HG03196 (cell line): ENCODE measurements around the gene SESTD1.
"Not testable (repeated sequence)": the region's sequence is repeated elsewhere in the genome, so short reads cannot be mapped to it uniquely, and the experiment has no call there.

ENCODE experiments used
- ATAC-seq: cut with Tn5 transposase; IDR thresholded peaks from one replicate; pipeline ENCODE4 v1.9.1; 2021; ENCODE audit not compliant: unreplicated experiment

Gene SESTD1

GRCh38 chr2:179123272-179123662, 141.4 kb downstream of the SESTD1 start:
- ATAC-seq, result no peak

- peak; percentile 54 for ATAC-seq
Observed at GRCh38 chr2:179107737-179108136, 156.9 kb downstream of the SESTD1 start.

- peak; percentile 77 for ATAC-seq
Observed at GRCh38 chr2:179106676-179107428, 157.8 kb downstream of the SESTD1 start.

- ATAC-seq, result no peak
Observed at GRCh38 chr2:179106342-179106675, 158.3 kb downstream of the SESTD1 start.

- no peak for ATAC-seq
Observed at GRCh38 chr2:179104736-179105135, 159.9 kb downstream of the SESTD1 start.

- ATAC-seq, result no peak
Observed at GRCh38 chr2:179098080-179098689, 166.4 kb downstream of the SESTD1 start.

- ATAC-seq, result no peak
Observed at GRCh38 chr2:179097131-179097530, 167.5 kb downstream of the SESTD1 start.

- peak; percentile 98 for ATAC-seq
Observed at GRCh38 chr2:179096090-179096489, 168.5 kb downstream of the SESTD1 start.

GRCh38 chr2:179092912-179093311, 171.7 kb downstream of the SESTD1 start:
- not testable (repeated sequence) for ATAC-seq

- no peak for ATAC-seq
Observed at GRCh38 chr2:179082697-179083096, 181.9 kb downstream of the SESTD1 start.

GRCh38 chr2:179081954-179082353, 182.7 kb downstream of the SESTD1 start:
- ATAC-seq, result no peak

- ATAC-seq, result no peak
Observed at GRCh38 chr2:179072527-179072926, 192.1 kb downstream of the SESTD1 start.

- no peak for ATAC-seq
Observed at GRCh38 chr2:179071810-179072355, 192.7 kb downstream of the SESTD1 start.

- no peak for ATAC-seq
Observed at GRCh38 chr2:179070895-179071294, 193.7 kb downstream of the SESTD1 start.

- ATAC-seq, result no peak
Observed at GRCh38 chr2:179069685-179070084, 194.9 kb downstream of the SESTD1 start.

GRCh38 chr2:179068991-179069643, 195.5 kb downstream of the SESTD1 start:
- ATAC-seq, result no peak

- no peak for ATAC-seq
Observed at GRCh38 chr2:179059026-179059700, 205.5 kb downstream of the SESTD1 start.

- no peak for ATAC-seq
Observed at GRCh38 chr2:179057737-179058136, 206.9 kb downstream of the SESTD1 start.

GRCh38 chr2:179053568-179053967, 211.1 kb downstream of the SESTD1 start:
- ATAC-seq, result not testable (repeated sequence)
